Fibroblast of pulmonary artery (primary cell): ENCODE data around the gene NFIA.

Experiments
- DNase-seq: peaks from one replicate; pipeline ENCODE4 v3.0.0-alpha.2; 2010; ENCODE audit warnings: low read depth
- H3K4me3 ChIP-seq: replicated peaks from 2 replicates; pipeline ENCODE4 v1.5.1; 2011; ENCODE audit warnings: low read depth, mild to moderate bottlenecking, control low read depth, low read length, moderate library complexity
- TF ChIP-seq, protein P1 (sequence below): IDR thresholded peaks from 2 replicates; pipeline ENCODE4 v1.5.1; 2011; ENCODE audit warnings: mild to moderate bottlenecking, control low read depth, low read length, inconsistent platforms; ENCODE audit errors: missing control alignments

The NFIA gene

GRCh38 chr1:61453111-61453961, 371.0 kb downstream of the NFIA start:
- peak; percentile 97 for DNase-seq
- H3K4me3 ChIP-seq, result no peak overlapping the region
- TF ChIP-seq, protein P1, sequence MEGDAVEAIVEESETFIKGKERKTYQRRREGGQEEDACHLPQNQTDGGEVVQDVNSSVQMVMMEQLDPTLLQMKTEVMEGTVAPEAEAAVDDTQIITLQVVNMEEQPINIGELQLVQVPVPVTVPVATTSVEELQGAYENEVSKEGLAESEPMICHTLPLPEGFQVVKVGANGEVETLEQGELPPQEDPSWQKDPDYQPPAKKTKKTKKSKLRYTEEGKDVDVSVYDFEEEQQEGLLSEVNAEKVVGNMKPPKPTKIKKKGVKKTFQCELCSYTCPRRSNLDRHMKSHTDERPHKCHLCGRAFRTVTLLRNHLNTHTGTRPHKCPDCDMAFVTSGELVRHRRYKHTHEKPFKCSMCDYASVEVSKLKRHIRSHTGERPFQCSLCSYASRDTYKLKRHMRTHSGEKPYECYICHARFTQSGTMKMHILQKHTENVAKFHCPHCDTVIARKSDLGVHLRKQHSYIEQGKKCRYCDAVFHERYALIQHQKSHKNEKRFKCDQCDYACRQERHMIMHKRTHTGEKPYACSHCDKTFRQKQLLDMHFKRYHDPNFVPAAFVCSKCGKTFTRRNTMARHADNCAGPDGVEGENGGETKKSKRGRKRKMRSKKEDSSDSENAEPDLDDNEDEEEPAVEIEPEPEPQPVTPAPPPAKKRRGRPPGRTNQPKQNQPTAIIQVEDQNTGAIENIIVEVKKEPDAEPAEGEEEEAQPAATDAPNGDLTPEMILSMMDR, result peak; percentile 91

DNA sequence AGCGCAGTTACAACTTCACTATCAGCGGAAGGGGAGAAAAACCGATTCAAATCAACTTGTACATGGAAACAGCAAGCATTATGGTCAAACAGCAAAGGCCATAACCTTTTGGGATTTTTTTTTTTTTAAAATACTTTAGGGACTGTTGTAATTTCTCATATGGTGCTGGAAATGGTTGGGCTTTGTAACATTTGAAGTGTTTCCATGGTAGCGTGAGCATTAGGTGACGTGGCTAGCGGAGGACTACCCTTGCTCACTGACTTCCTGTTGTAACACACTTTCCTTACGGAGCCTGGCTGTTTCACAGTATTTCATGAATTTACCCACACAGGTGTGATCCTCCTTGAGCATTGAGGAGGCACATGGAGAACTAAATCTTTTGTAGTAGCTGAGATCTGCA, 373.0 kb downstream of the NFIA start:
- DNase-seq, result no peak
- no peak overlapping the region for H3K4me3 ChIP-seq

GRCh38 chr1:61457526-61458040, 375.2 kb downstream of the NFIA start:
- TF ChIP-seq, protein P1, result no peak
- DNase-seq, result no peak
- H3K4me3 ChIP-seq, result no peak overlapping the region

More for the DNA sequence above, 373.0 kb downstream of the NFIA start:
- TF ChIP-seq, protein P1, result no peak

- TF ChIP-seq, protein P1, result no peak
- H3K4me3 ChIP-seq, result no peak overlapping the region
- no peak for DNase-seq
These were observed 377.0 kb downstream of the NFIA start for GRCh38 chr1:61459345-61459744.

DNA sequence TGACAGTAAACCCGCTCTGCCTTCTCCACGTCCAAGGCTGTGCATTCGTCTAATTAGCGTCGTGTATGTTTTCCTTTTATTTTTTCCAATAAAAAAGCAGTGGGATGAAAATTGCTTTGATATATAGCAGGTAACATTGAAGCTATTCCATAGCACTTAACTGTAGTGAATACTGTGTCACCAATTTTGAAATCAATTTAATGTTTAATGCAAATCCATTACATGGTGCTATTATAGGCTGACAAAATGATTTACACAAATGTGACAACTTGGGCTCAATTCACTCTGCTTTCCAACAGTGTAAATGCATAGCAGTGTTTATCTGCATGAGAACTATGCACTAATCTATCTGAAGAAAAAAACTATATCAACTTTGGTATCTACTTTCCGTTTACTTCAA, 377.8 kb downstream of the NFIA start:
- H3K4me3 ChIP-seq, result no peak overlapping the region
- DNase-seq, result no peak
- TF ChIP-seq, protein P1, result no peak

DNA sequence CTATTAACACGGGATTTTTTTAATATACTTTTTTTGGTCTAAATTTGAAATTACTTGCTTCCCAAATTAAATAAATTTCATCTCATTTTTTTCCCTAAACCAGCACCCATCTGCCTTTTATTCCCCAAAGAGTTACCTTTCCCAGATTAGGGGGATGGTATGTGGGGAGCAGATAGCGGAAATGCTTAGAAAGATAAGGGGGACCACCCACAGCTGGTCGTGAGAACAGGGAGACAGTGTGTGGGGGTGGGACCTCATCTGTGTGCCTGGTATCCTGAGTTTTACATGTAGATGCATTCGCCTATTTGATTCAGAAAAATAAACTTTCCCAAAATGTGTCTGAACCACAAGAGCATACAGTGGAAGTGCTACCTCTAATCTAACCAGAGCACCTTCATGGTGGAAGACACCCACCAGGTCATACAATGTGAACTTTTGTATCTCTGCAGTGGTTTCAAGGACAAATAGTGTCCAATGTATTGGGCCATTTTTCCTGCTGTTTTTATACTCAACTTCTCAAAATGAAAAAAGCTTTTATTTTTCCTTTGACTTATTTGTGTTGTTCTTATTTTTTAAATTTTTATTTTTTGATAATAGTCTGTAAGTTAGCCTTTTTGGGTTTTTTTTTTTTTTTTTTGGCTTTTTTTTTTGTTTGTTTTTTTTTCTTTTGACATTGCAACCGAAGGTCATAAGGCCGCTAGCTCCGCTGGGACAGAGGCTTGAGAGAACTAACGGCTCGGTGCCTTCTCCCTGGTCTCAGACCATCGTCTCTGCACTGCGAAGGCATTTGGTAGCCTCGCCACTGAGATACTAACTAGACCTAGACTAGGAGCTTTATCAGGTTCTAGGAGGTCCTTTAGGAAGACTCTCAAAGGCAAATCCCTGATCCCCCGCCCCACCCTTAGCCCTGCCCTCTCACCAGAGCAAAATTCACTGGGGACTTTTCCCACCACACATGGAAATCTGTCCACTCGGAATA, 379.3 kb downstream of the NFIA start:
- no peak for DNase-seq
- TF ChIP-seq, protein P1, result no peak
- no peak overlapping the region for H3K4me3 ChIP-seq
